ENCODE measurements around the gene STK26. TPM values are rescaled to one million over a fixed set of nuclear protein-coding genes. Genes with fewer than 3 reads are reported as not detected.
A peak's percentile ranks its signal among the peaks of the same experiment; 100 is the strongest.
"Not testable (repeated sequence)": the region's sequence is repeated elsewhere in the genome, so short reads cannot be mapped to it uniquely, and the experiment has no call there.

STK26 gene
- total RNA-seq, 2 donors from 2014 or later = 41.6 to 73.7 TPM

DNA sequence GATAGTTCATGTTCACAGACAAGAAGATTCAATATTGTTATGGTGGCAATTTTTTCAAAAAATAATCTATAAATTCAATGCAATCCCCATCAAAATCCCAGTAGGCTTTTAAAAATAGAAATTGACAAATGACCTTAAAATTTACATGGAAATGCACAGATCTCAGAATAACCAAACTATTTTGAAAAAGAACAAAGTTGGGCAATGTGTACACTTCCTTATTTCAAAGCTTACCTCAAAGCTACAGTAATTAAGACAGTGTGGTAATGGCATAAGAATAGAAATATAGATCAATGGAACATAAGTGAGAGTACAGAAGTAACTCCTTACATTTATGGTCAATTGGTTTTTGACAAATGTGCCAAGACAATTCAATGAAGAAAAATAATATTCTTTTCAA lies 65.8 kb downstream of the STK26 start:
- no peaks in the 10 kb centered on the region for H3K9me3 Mint-ChIP-seq
- H3K27me3 Mint-ChIP-seq = peaks cover 0 to 14% of the 10 kb centered on the region in 2 donors
- no peaks in the 10 kb centered on the region for H3K36me3 Mint-ChIP-seq
- no peak overlapping the region for H3K4me3 Mint-ChIP-seq
- ATAC-seq = no peak
- peaks cover 14 to 20% of the 10 kb centered on the region in 2 donors for H3K4me1 Mint-ChIP-seq (ENCODE audit: low read depth in 2 of 2)
- H3K27ac Mint-ChIP-seq = no peak overlapping the region
- DNase-seq (ENCODE audit: low spot score) = no peak

GRCh38 chrX:132090403-132091159 lies 67.5 kb downstream of the STK26 start:
- peak overlapping the region; percentile 32 to 37 for H3K27ac Mint-ChIP-seq
- H3K27me3 Mint-ChIP-seq = peaks cover 0 to 8% of the 10 kb centered on the region in 2 donors
- no peaks in the 10 kb centered on the region for H3K36me3 Mint-ChIP-seq
- ATAC-seq (peak in 1 of 2 donors; percentile 71), DNase-seq (ENCODE audit: low spot score) (no peak)
- no peaks in the 10 kb centered on the region for H3K9me3 Mint-ChIP-seq
- H3K4me3 Mint-ChIP-seq = peak overlapping the region; percentile 28
- peaks cover 14 to 20% of the 10 kb centered on the region in 2 donors for H3K4me1 Mint-ChIP-seq (ENCODE audit: low read depth in 2 of 2)

- DNase-seq (ENCODE audit: low spot score) = no peak
- Mint-ChIP-seq H3K27ac (no peak overlapping the region), H3K9me3 (no peaks in the 10 kb centered on the region), H3K36me3 (no peaks in the 10 kb centered on the region), H3K4me3 (no peak overlapping the region), H3K4me1 (ENCODE audit: low read depth in 2 of 2) (peaks cover 14 to 20% of the 10 kb centered on the region in 2 donors), H3K27me3 (peaks cover 0 to 14% of the 10 kb centered on the region in 2 donors)
- peak in 1 of 2 donors; percentile 67 for ATAC-seq
Observed at GRCh38 chrX:132092439-132093065, 69.5 kb downstream of the STK26 start.

GRCh38 chrX:132093239-132093860 lies 70.2 kb downstream of the STK26 start:
- Mint-ChIP-seq H3K4me1 (ENCODE audit: low read depth in 2 of 2) (peaks cover 14 to 18% of the 10 kb centered on the region in 2 donors), H3K36me3 (no peaks in the 10 kb centered on the region), H3K27ac (no peak overlapping the region), H3K4me3 (no peak overlapping the region), H3K27me3 (peaks cover 6 to 15% of the 10 kb centered on the region in 2 donors), H3K9me3 (no peaks in the 10 kb centered on the region)
- DNase-seq (ENCODE audit: low spot score) (no peak), ATAC-seq (no peak)

DNA sequence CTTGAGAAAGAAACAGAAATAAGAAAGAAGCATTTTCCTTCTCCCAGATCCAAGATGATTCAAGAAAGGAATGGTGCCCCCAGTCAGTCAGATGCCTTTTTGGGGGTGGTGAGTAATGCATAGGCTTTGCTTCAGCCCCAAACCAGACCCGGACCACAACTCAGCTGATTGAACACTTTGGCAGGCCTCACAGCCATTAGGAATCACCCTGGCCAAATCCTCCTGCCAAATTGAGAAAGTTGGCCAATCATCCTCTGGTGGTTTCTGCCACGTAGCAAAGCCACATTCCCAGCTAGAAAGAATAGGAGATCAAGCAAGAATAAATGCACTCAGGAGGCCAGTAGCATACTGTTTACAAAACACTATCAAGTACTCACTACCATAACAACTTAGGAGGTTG lies 71.1 kb downstream of the STK26 start:
- H3K36me3 Mint-ChIP-seq = no peaks in the 10 kb centered on the region
- DNase-seq (ENCODE audit: low spot score) = no peak
- no peaks in the 10 kb centered on the region for H3K9me3 Mint-ChIP-seq
- no peak for ATAC-seq
- H3K27ac Mint-ChIP-seq = no peak overlapping the region
- peaks cover 9 to 17% of the 10 kb centered on the region in 2 donors for H3K27me3 Mint-ChIP-seq
- no peak overlapping the region for H3K4me3 Mint-ChIP-seq
- H3K4me1 Mint-ChIP-seq (ENCODE audit: low read depth in 2 of 2) = peaks cover 14 to 18% of the 10 kb centered on the region in 2 donors

GRCh38 chrX:132098704-132099103 lies 75.6 kb downstream of the STK26 start:
- not testable (repeated sequence) for ATAC-seq; H3K36me3 Mint-ChIP-seq; H3K27ac Mint-ChIP-seq; DNase-seq (ENCODE audit: low spot score); H3K9me3 Mint-ChIP-seq; H3K4me3 Mint-ChIP-seq; H3K4me1 Mint-ChIP-seq (ENCODE audit: low read depth in 2 of 2)
- H3K27me3 Mint-ChIP-seq = peaks cover 9 to 20% of the 10 kb centered on the region in 2 donors

DNA sequence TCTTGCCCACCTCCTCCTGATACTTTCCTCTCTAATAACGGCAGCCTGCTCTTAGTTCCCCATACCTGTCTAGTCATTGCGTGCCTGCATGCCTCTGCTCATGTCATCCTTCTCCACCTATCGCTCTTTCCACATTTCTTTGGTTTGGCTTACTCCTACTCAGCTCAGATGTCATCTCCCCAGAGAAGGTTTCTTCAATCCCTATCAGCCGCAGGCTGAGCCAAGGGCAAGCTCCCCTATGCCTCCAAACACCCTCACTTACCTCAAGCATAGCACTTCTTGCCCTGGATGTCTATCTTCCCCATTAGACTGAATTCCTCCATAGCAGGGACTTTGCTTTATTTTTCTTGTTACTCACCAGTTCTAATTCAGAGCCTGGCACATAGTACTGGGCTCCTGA lies 78.1 kb downstream of the STK26 start:
- Mint-ChIP-seq H3K27ac (no peak overlapping the region), H3K4me1 (ENCODE audit: low read depth in 2 of 2) (no peaks in the 10 kb centered on the region), H3K36me3 (no peaks in the 10 kb centered on the region), H3K9me3 (no peaks in the 10 kb centered on the region), H3K27me3 (peaks cover 9 to 22% of the 10 kb centered on the region in 2 donors), H3K4me3 (no peak overlapping the region)
- no peak for ATAC-seq
- DNase-seq (ENCODE audit: low spot score) = no peak

- H3K9me3 Mint-ChIP-seq = no peaks in the 10 kb centered on the region
- no peak for ATAC-seq
- H3K27ac Mint-ChIP-seq = no peak overlapping the region
- no peak overlapping the region for H3K4me3 Mint-ChIP-seq
- no peaks in the 10 kb centered on the region for H3K36me3 Mint-ChIP-seq
- no peaks in the 10 kb centered on the region for H3K4me1 Mint-ChIP-seq (ENCODE audit: low read depth in 2 of 2)
- H3K27me3 Mint-ChIP-seq = peaks cover 9 to 24% of the 10 kb centered on the region in 2 donors
- DNase-seq (ENCODE audit: low spot score) = no peak
Observed at GRCh38 chrX:132101799-132102198, 78.7 kb downstream of the STK26 start.

- H3K27me3 Mint-ChIP-seq = peaks cover 0 to 24% of the 10 kb centered on the region in 2 donors
- DNase-seq (ENCODE audit: low spot score) = no peak
- no peak overlapping the region for H3K27ac Mint-ChIP-seq
- no peaks in the 10 kb centered on the region for H3K9me3 Mint-ChIP-seq
- no peak for ATAC-seq
- no peaks in the 10 kb centered on the region for H3K36me3 Mint-ChIP-seq
- H3K4me3 Mint-ChIP-seq = no peak overlapping the region
- no peaks in the 10 kb centered on the region for H3K4me1 Mint-ChIP-seq (ENCODE audit: low read depth in 2 of 2)
Observed at GRCh38 chrX:132107291-132107690, 84.2 kb downstream of the STK26 start.

GRCh38 chrX:132114607-132115006 lies 91.5 kb downstream of the STK26 start:
- Mint-ChIP-seq H3K27ac (no peak overlapping the region), H3K36me3 (no peaks in the 10 kb centered on the region), H3K4me1 (ENCODE audit: low read depth in 2 of 2) (no peaks in the 10 kb centered on the region), H3K27me3 (peaks cover 0 to 24% of the 10 kb centered on the region in 2 donors), H3K4me3 (no peak overlapping the region), H3K9me3 (no peaks in the 10 kb centered on the region)
- ATAC-seq (no peak), DNase-seq (ENCODE audit: low spot score) (no peak)

GRCh38 chrX:132115792-132116191 lies 92.7 kb downstream of the STK26 start:
- Mint-ChIP-seq H3K27ac (no peak overlapping the region), H3K36me3 (no peaks in the 10 kb centered on the region), H3K4me3 (no peak overlapping the region), H3K27me3 (peaks cover 0 to 18% of the 10 kb centered on the region in 2 donors), H3K4me1 (ENCODE audit: low read depth in 2 of 2) (no peaks in the 10 kb centered on the region), H3K9me3 (no peaks in the 10 kb centered on the region)
- no peak for DNase-seq (ENCODE audit: low spot score)
- ATAC-seq = no peak

DNA sequence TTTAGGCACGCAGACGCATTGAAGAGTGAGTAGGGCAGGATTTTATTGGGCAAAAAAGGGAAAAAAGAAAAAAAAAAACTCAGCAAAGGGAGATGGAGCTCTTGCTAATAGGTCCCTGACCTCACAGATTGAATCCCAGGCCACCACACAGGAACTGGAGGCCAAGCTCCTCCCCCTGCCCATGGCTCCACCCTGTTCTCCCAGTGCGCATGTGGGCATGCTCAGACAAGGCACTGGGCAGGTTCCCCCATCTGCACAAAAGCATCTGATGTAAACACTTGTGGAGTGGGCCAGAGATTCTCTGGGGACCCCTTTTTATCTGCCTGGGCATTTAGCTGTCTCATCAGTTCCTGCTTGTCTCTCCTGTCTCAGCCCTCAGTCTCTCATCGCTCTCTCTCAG lies 95.3 kb downstream of the STK26 start:
- Mint-ChIP-seq H3K4me1 (ENCODE audit: low read depth in 2 of 2) (no peaks in the 10 kb centered on the region), H3K4me3 (no peak overlapping the region), H3K9me3 (no peaks in the 10 kb centered on the region), H3K27ac (no peak overlapping the region), H3K36me3 (no peaks in the 10 kb centered on the region), H3K27me3 (peaks cover 0 to 24% of the 10 kb centered on the region in 2 donors)
- ATAC-seq (no peak), DNase-seq (ENCODE audit: low spot score) (no peak)

GRCh38 chrX:132119283-132119682 lies 96.2 kb downstream of the STK26 start:
- Mint-ChIP-seq H3K9me3 (no peaks in the 10 kb centered on the region), H3K36me3 (no peaks in the 10 kb centered on the region), H3K27ac (no peak overlapping the region), H3K27me3 (peaks cover 0 to 20% of the 10 kb centered on the region in 2 donors), H3K4me3 (no peak overlapping the region), H3K4me1 (ENCODE audit: low read depth in 2 of 2) (no peaks in the 10 kb centered on the region)
- DNase-seq (ENCODE audit: low spot score) = no peak
- no peak for ATAC-seq

All from natural killer cell treated with Interleukin-12 subunit alpha and Interleukin-12 subunit beta and Interleukin-15 and Interleukin-18, amount 100 ng/mL, for 72 hours (primary cell).